ENCODE results near the gene SMYD3.
"Not testable (repeated sequence)": the region's sequence is repeated elsewhere in the genome, so short reads cannot be mapped to it uniquely, and the experiment has no call there.

SMYD3 gene

DNA sequence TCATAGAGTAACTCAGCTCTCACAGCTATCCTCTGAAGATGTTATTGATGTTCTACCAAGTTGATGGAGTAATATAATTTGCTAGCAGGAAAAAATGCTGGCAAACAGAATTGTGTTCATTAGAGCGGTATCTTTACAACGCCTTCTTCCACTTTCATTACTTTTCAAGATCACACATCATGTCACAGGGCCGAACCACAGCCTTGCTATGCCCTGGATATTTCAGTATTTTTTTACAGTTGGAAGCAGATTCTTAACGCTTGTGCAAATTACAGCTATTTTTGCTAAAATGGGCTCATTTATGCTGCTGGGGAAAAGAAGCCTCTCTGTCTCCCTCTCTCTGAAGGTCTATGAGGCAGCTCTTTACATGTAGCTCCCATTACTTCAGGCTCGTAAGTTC, 720.1 kb downstream of the SMYD3 start:
- no peaks in the 10 kb centered on the region for H3K27me3 ChIP-seq (ENCODE audit: control insufficient read depth in 1 of 2, insufficient read depth in 2 of 2, low read length in 2 of 2)
- H3K4me3 ChIP-seq (ENCODE audit: low read depth in 1 of 2, low read length in 2 of 2), result no peak overlapping the region
- H3K27ac ChIP-seq (ENCODE audit: low read depth, low read length), result no peak overlapping the region
- H3K9ac ChIP-seq (ENCODE audit: low read length), result no peak overlapping the region
- no peaks in the 10 kb centered on the region for H3K9me3 ChIP-seq (ENCODE audit: low read length)
- H3K36me3 ChIP-seq (ENCODE audit: insufficient read depth, low read length), result no peaks in the 10 kb centered on the region
- no peaks in the 10 kb centered on the region for H3K4me1 ChIP-seq (ENCODE audit: insufficient read depth, low read length)

DNA sequence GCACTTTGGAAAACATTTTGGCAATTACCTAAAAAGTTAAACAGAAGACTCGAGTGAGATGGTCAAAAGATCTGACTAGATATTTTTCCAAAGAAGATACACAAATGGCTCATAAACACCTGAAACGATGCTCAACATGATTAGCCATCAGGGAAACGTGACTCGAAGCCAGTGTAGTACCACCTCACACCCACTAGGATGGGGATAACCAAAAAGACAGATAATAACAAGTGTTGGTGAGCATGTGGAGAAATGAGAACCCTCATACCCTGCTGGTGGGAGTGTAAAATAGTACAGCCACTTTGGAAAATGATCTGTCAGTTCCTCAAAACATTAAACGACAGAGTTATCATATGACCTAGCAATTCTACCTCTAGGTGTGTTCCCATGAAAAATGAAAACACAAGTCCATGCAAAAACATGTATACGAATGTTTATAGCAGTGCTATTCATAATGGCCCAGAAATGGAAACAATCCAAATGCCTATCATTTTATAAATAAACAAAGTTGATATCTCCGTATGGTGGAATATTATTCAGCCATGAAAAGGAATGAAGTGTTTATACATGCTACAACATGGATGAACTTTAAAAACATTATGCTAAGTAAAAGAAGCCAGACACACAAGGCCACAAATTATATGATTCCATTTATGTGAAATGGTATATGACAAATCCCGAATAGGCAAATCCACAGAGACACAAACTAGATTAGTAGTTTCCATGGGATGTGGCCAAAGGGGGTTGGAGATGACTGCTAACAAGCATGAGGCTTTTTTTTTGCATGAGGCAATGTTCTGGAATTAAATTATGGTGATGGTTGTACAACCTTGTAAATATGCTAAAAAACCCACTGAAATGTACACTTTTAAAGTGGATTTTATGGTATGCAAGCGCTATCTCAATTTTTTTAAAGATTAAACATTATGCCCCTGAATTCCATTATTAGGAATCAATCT, 727.0 kb downstream of the SMYD3 start:
- no peaks in the 10 kb centered on the region for H3K27me3 ChIP-seq (ENCODE audit: control insufficient read depth in 1 of 2, insufficient read depth in 2 of 2, low read length in 2 of 2)
- H3K27ac ChIP-seq (ENCODE audit: low read depth, low read length), result no peak overlapping the region
- no peak overlapping the region for H3K4me3 ChIP-seq (ENCODE audit: low read depth in 1 of 2, low read length in 2 of 2)
- no peaks in the 10 kb centered on the region for H3K36me3 ChIP-seq (ENCODE audit: insufficient read depth, low read length)
- H3K9me3 ChIP-seq (ENCODE audit: low read length), result no peaks in the 10 kb centered on the region
- H3K4me1 ChIP-seq (ENCODE audit: insufficient read depth, low read length), result no peaks in the 10 kb centered on the region
- H3K9ac ChIP-seq (ENCODE audit: low read length), result no peak overlapping the region

- H3K4me3 ChIP-seq (ENCODE audit: low read depth in 1 of 2, low read length in 2 of 2), result no peak overlapping the region
- H3K27ac ChIP-seq (ENCODE audit: low read depth, low read length), result no peak overlapping the region
- no peak overlapping the region for H3K9ac ChIP-seq (ENCODE audit: low read length)
- H3K9me3 ChIP-seq (ENCODE audit: low read length), result no peaks in the 10 kb centered on the region
- H3K27me3 ChIP-seq (ENCODE audit: control insufficient read depth in 1 of 2, insufficient read depth in 2 of 2, low read length in 2 of 2), result no peaks in the 10 kb centered on the region
- H3K36me3 ChIP-seq (ENCODE audit: insufficient read depth, low read length), result no peaks in the 10 kb centered on the region
- H3K4me1 ChIP-seq (ENCODE audit: insufficient read depth, low read length), result no peaks in the 10 kb centered on the region
These were observed 729.3 kb downstream of the SMYD3 start for GRCh38 chr1:245777752-245778151.

- Histone ChIP-seq H3K9me3 (ENCODE audit: low read length) (no peaks in the 10 kb centered on the region), H3K9ac (ENCODE audit: low read length) (no peak overlapping the region), H3K4me1 (ENCODE audit: insufficient read depth, low read length) (no peaks in the 10 kb centered on the region), H3K27me3 (ENCODE audit: control insufficient read depth in 1 of 2, insufficient read depth in 2 of 2, low read length in 2 of 2) (no peaks in the 10 kb centered on the region), H3K27ac (ENCODE audit: low read depth, low read length) (no peak overlapping the region), H3K4me3 (ENCODE audit: low read depth in 1 of 2, low read length in 2 of 2) (no peak overlapping the region), H3K36me3 (ENCODE audit: insufficient read depth, low read length) (no peaks in the 10 kb centered on the region)
These were observed 730.3 kb downstream of the SMYD3 start for GRCh38 chr1:245776694-245777332.

DNA sequence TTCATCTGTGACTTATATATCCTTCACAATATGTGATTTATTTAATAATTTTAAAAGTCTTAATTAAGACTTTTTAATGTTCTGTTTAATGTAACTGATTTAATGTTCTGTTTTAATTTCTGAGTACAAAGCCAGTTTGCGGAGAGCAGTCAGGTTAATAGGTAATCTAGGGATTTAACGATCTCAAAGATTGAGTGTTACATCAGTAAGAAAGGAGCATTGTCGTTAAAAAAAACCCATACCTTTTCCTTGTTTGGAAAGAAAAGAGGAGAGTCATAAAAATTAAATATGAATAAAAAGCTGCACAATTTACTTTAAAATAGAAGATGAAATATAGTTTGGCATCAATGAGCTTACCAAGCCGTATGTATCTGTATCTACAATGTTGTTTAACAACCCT, 730.9 kb downstream of the SMYD3 start:
- H3K27me3 ChIP-seq (ENCODE audit: control insufficient read depth in 1 of 2, insufficient read depth in 2 of 2, low read length in 2 of 2), result no peaks in the 10 kb centered on the region
- no peak overlapping the region for H3K4me3 ChIP-seq (ENCODE audit: low read depth in 1 of 2, low read length in 2 of 2)
- peaks cover 7% of the 10 kb centered on the region for H3K4me1 ChIP-seq (ENCODE audit: insufficient read depth, low read length)
- no peaks in the 10 kb centered on the region for H3K36me3 ChIP-seq (ENCODE audit: insufficient read depth, low read length)
- H3K9ac ChIP-seq (ENCODE audit: low read length), result no peak overlapping the region
- H3K27ac ChIP-seq (ENCODE audit: low read depth, low read length), result no peak overlapping the region
- H3K9me3 ChIP-seq (ENCODE audit: low read length), result no peaks in the 10 kb centered on the region

DNA sequence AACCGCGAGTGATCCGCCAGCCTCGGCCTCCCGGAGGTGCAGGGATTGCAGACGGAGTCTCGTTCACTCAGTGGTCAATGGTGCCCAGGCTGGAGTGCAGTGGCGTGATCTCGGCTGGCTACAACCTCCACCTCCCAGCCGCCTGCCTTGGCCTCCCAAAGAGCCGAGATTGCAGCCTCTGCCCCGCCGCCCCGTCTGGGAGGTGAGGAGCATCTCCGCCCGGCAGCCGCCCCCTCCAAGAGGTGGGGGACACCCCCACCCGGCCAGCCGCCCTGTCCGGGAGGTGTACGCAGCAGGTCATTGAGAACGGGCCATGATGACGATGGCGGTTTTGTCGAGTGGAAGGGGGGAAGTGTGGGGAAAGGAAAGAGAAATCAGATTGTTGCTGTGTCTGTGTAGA, 732.1 kb downstream of the SMYD3 start:
- H3K4me1 ChIP-seq (ENCODE audit: insufficient read depth, low read length); H3K36me3 ChIP-seq (ENCODE audit: insufficient read depth, low read length): not testable (repeated sequence)

GRCh38 chr1:245774196-245774595, 732.9 kb downstream of the SMYD3 start:
- peaks cover 7% of the 10 kb centered on the region for H3K4me1 ChIP-seq (ENCODE audit: insufficient read depth, low read length)
- no peaks in the 10 kb centered on the region for H3K36me3 ChIP-seq (ENCODE audit: insufficient read depth, low read length)
- H3K27me3 ChIP-seq (ENCODE audit: control insufficient read depth in 1 of 2, insufficient read depth in 2 of 2, low read length in 2 of 2), result no peaks in the 10 kb centered on the region
- no peak overlapping the region for H3K27ac ChIP-seq (ENCODE audit: low read depth, low read length)
- no peak overlapping the region for H3K4me3 ChIP-seq (ENCODE audit: low read depth in 1 of 2, low read length in 2 of 2)
- H3K9me3 ChIP-seq (ENCODE audit: low read length), result no peaks in the 10 kb centered on the region
- H3K9ac ChIP-seq (ENCODE audit: low read length), result no peak overlapping the region

More for the DNA sequence above, 732.1 kb downstream of the SMYD3 start:
- H3K9me3 ChIP-seq (ENCODE audit: low read length); H3K4me3 ChIP-seq (ENCODE audit: low read depth in 1 of 2, low read length in 2 of 2); H3K27me3 ChIP-seq (ENCODE audit: control insufficient read depth in 1 of 2, insufficient read depth in 2 of 2, low read length in 2 of 2); H3K27ac ChIP-seq (ENCODE audit: low read depth, low read length); H3K9ac ChIP-seq (ENCODE audit: low read length): not testable (repeated sequence)

DNA sequence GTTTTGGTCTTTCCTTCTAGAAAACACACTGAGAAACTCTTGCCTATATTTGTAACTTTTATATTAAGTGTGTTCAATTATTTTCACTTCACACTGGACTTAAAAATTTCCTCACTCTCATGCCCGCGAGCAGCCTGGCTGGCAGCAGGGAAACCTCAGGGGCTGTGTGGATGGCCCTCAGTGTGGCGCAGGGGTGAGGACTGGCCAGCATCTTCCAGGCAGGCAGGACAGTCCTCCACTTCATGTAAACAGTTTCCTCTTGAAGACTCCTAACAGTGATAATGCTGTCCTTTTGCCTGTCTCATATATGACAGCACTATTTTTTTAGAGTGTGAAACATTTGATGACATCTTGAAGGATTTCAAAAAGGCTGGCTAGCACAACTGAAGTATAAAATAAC, 733.7 kb downstream of the SMYD3 start:
- Histone ChIP-seq H3K9me3 (ENCODE audit: low read length) (no peaks in the 10 kb centered on the region), H3K9ac (ENCODE audit: low read length) (no peak overlapping the region), H3K4me3 (ENCODE audit: low read depth in 1 of 2, low read length in 2 of 2) (no peak overlapping the region), H3K36me3 (ENCODE audit: insufficient read depth, low read length) (no peaks in the 10 kb centered on the region), H3K27ac (ENCODE audit: low read depth, low read length) (no peak overlapping the region), H3K27me3 (ENCODE audit: control insufficient read depth in 1 of 2, insufficient read depth in 2 of 2, low read length in 2 of 2) (no peaks in the 10 kb centered on the region), H3K4me1 (ENCODE audit: insufficient read depth, low read length) (peaks cover 7% of the 10 kb centered on the region)

GRCh38 chr1:245772739-245773138, 734.3 kb downstream of the SMYD3 start:
- H3K4me1 ChIP-seq (ENCODE audit: insufficient read depth, low read length), result peaks cover 7% of the 10 kb centered on the region
- H3K36me3 ChIP-seq (ENCODE audit: insufficient read depth, low read length), result no peaks in the 10 kb centered on the region
- no peaks in the 10 kb centered on the region for H3K9me3 ChIP-seq (ENCODE audit: low read length)
- no peak overlapping the region for H3K9ac ChIP-seq (ENCODE audit: low read length)
- H3K27me3 ChIP-seq (ENCODE audit: control insufficient read depth in 1 of 2, insufficient read depth in 2 of 2, low read length in 2 of 2), result no peaks in the 10 kb centered on the region
- no peak overlapping the region for H3K27ac ChIP-seq (ENCODE audit: low read depth, low read length)
- no peak overlapping the region for H3K4me3 ChIP-seq (ENCODE audit: low read depth in 1 of 2, low read length in 2 of 2)

DNA sequence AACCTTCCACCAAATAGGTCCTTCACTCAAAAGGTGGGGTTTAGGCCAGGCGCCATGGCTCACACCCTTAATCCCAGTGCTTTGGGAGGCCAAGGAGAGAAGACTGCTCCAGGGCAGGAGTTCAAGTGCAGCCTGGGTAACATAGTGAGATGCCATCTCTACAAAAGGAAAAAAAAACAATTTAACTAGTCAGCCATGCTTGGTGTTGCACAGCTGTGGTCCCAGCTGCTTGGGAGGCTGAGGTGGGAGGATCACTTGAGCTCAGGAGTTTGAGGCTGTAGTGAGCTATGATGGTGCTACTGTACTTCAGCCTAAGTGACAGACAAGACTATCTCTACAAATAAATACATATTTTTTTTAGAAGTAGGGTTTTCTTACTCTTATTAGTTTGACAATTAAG, 734.8 kb downstream of the SMYD3 start:
- peaks cover 7% of the 10 kb centered on the region for H3K4me1 ChIP-seq (ENCODE audit: insufficient read depth, low read length)
- H3K9ac ChIP-seq (ENCODE audit: low read length), result no peak overlapping the region
- H3K36me3 ChIP-seq (ENCODE audit: insufficient read depth, low read length), result no peaks in the 10 kb centered on the region
- H3K4me3 ChIP-seq (ENCODE audit: low read depth in 1 of 2, low read length in 2 of 2), result no peak overlapping the region
- no peaks in the 10 kb centered on the region for H3K9me3 ChIP-seq (ENCODE audit: low read length)
- H3K27me3 ChIP-seq (ENCODE audit: control insufficient read depth in 1 of 2, insufficient read depth in 2 of 2, low read length in 2 of 2), result no peaks in the 10 kb centered on the region
- no peak overlapping the region for H3K27ac ChIP-seq (ENCODE audit: low read depth, low read length)

DNA sequence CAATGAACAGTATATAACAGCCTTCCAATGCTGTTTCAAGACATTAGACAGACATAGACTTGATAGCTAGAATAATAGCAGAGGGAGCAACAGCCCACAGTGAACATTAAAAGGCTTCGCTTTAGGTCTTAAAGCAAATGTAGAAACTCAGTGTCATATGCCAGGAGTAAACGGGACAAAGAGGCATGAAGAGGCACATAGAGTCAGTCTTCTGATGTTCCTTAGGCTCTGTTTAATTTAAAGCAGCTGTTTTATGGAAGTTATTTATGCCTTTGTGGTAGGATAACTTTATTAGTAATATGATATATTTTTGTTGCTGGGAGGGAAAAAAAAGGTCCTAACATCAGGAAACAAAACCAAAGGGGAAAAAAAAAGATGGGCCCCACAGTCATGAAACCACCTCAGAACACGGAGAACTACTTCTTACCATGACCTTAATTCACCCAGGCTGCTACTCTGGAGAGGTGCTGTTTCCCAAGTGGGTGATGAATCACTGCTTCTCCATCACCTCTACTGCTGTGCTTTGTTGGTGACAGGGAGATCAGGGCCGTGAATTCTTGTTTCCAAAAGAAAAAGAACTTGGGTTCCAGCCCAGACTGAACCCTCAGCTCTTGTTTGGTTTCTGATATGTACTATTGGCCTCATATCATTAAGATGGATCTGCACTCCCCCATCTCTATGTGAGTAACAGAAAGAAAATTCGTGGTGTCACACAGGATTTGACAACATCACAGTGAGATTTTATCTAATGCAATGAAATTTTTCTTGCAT, 735.4 kb downstream of the SMYD3 start:
- Histone ChIP-seq H3K9ac (ENCODE audit: low read length) (no peak overlapping the region), H3K36me3 (ENCODE audit: insufficient read depth, low read length) (no peaks in the 10 kb centered on the region), H3K4me3 (ENCODE audit: low read depth in 1 of 2, low read length in 2 of 2) (no peak overlapping the region), H3K27ac (ENCODE audit: low read depth, low read length) (no peak overlapping the region), H3K9me3 (ENCODE audit: low read length) (no peaks in the 10 kb centered on the region), H3K4me1 (ENCODE audit: insufficient read depth, low read length) (peaks cover 7% of the 10 kb centered on the region), H3K27me3 (ENCODE audit: control insufficient read depth in 1 of 2, insufficient read depth in 2 of 2, low read length in 2 of 2) (no peaks in the 10 kb centered on the region)
